ENCODE measurements around the gene JAK3. TPM values are rescaled to one million over a fixed set of nuclear protein-coding genes. Genes with fewer than 3 reads are reported as not detected.
"Not testable (repeated sequence)": the region's sequence is repeated elsewhere in the genome, so short reads cannot be mapped to it uniquely, and the experiment has no call there.

JAK3 gene
- total and polyA plus RNA-seq, 5 donors = 1.6 to 5.3 (median 3.1) TPM

- H3K4me1 ChIP-seq (ENCODE audit: control insufficient read depth, insufficient read depth, low read length) = no peaks in the 10 kb centered on the region
- ATAC-seq = no peak
- H3K9me3 ChIP-seq (ENCODE audit: control insufficient read depth, low read length) = no peaks in the 10 kb centered on the region
- WGBS = 64% methylated on average over 34 of the region's 34 CpGs
- intact Hi-C loops (cut with DNase I) = no loop called here
- DNase-seq = no peak
- H3K27me3 ChIP-seq (ENCODE audit: control insufficient read depth, insufficient read depth) = no peaks in the 10 kb centered on the region
- no peak within 1 kb of the TSS for H3K4me3 ChIP-seq (ENCODE audit: low read length)
- H3K27ac ChIP-seq (ENCODE audit: low read length) = no peak within 1 kb of the TSS
These were observed 26.6 kb downstream of the JAK3 start, which contains the start of gene INSL3 for GRCh38 chr19:17821190-17821589. Gene INSL3, minus strand, starts transcription at chr19:17821519. Its CDS starts 13 bp downstream, at chr19:17821506.

GRCh38 chr19:17817668-17818363, 30.0 kb downstream of the JAK3 start:
- no peaks in the 10 kb centered on the region for H3K4me1 ChIP-seq (ENCODE audit: control insufficient read depth, insufficient read depth, low read length)
- DNase-seq (no peak), ATAC-seq (no peak)
- H3K27ac ChIP-seq (ENCODE audit: low read length) = no peak overlapping the region
- 79% methylated on average over 13 of the region's 13 CpGs for WGBS
- intact Hi-C loops (cut with DNase I) = no loop called here
- H3K4me3 ChIP-seq (ENCODE audit: low read length) = no peak overlapping the region
- H3K27me3 ChIP-seq (ENCODE audit: control insufficient read depth, insufficient read depth) = no peaks in the 10 kb centered on the region
- no peaks in the 10 kb centered on the region for H3K9me3 ChIP-seq (ENCODE audit: control insufficient read depth, low read length)

DNA sequence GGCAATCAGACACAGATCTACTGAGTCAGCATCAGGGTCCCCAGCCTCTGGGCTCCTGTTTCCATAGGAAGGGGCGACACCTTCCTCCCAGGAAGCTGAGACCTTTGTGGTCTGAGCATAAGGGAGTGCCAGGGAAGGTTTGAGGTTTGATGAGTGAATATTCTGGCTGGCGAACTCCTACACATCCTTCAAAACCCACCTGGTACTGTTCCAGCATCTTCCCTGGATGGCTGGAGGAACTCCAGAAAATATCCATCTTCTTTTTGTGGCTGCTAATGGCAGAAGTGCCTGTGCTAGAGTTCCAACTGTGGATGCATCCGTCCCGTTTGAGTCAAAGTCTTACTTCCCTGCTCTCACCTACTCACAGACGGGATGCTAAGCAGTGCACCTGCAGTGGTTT, 35.7 kb downstream of the JAK3 start:
- ATAC-seq = no peak

DNA sequence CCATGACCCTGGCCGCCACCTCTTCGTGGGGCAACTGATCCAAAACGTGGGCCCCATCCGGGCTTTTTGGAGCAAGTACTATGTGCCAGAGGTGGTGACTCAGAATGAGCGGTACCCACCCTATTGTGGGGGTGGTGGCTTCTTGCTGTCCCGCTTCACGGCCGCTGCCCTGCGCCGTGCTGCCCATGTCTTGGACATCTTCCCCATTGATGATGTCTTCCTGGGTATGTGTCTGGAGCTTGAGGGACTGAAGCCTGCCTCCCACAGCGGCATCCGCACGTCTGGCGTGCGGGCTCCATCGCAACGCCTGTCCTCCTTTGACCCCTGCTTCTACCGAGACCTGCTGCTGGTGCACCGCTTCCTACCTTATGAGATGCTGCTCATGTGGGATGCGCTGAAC, 36.1 kb downstream of the JAK3 start:
- H3K9me3 ChIP-seq (ENCODE audit: control insufficient read depth, low read length) = no peaks in the 10 kb centered on the region
- DNase-seq (no peak), ATAC-seq (no peak)
- no peak overlapping the region for H3K27ac ChIP-seq (ENCODE audit: low read length)
- no peaks in the 10 kb centered on the region for H3K27me3 ChIP-seq (ENCODE audit: control insufficient read depth, insufficient read depth)
- H3K4me3 ChIP-seq (ENCODE audit: low read length) = no peak overlapping the region
- WGBS = 87% methylated on average over 20 of the region's 20 CpGs
- intact Hi-C loops (cut with DNase I) = no loop called here
- no peaks in the 10 kb centered on the region for H3K4me1 ChIP-seq (ENCODE audit: control insufficient read depth, insufficient read depth, low read length)

More for the DNA sequence above, 35.7 kb downstream of the JAK3 start:
- intact Hi-C loops (cut with DNase I) = no loop called here
- DNase-seq = no peak
- Histone ChIP-seq H3K27ac (ENCODE audit: low read length) (no peak overlapping the region), H3K9me3 (ENCODE audit: control insufficient read depth, low read length) (no peaks in the 10 kb centered on the region), H3K4me3 (ENCODE audit: low read length) (no peak overlapping the region), H3K27me3 (ENCODE audit: control insufficient read depth, insufficient read depth) (no peaks in the 10 kb centered on the region), H3K4me1 (ENCODE audit: control insufficient read depth, insufficient read depth, low read length) (no peaks in the 10 kb centered on the region)
- WGBS = 76% methylated on average over 5 of the region's 5 CpGs

DNA sequence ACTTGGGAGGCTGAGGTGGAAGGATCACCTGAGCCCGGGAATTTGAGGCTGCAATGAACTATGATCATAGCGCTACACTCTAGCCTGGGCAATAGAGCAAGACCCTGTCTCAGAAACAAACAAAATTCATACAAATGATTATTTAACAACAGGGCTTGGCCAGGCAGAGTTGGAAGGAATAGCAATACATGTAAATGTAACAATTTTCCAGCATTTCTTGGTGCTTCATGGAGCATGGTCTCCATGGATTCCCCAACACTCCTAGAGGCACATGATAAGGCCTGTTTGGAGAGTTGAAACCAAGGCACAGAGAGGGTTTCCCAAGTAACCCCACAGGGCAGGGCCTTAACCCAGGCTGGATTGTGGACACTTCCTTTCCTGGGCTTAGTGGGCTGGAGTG, 36.7 kb downstream of the JAK3 start:
- DNase-seq (no peak), ATAC-seq (no peak)
- no peaks in the 10 kb centered on the region for H3K4me1 ChIP-seq (ENCODE audit: control insufficient read depth, insufficient read depth, low read length)
- H3K9me3 ChIP-seq (ENCODE audit: control insufficient read depth, low read length) = no peaks in the 10 kb centered on the region
- H3K4me3 ChIP-seq (ENCODE audit: low read length) = no peak overlapping the region
- H3K27me3 ChIP-seq (ENCODE audit: control insufficient read depth, insufficient read depth) = no peaks in the 10 kb centered on the region
- intact Hi-C loops (cut with DNase I) = no loop called here
- 94% methylated on average over 2 of the region's 2 CpGs for WGBS
- no peak overlapping the region for H3K27ac ChIP-seq (ENCODE audit: low read length)

DNA sequence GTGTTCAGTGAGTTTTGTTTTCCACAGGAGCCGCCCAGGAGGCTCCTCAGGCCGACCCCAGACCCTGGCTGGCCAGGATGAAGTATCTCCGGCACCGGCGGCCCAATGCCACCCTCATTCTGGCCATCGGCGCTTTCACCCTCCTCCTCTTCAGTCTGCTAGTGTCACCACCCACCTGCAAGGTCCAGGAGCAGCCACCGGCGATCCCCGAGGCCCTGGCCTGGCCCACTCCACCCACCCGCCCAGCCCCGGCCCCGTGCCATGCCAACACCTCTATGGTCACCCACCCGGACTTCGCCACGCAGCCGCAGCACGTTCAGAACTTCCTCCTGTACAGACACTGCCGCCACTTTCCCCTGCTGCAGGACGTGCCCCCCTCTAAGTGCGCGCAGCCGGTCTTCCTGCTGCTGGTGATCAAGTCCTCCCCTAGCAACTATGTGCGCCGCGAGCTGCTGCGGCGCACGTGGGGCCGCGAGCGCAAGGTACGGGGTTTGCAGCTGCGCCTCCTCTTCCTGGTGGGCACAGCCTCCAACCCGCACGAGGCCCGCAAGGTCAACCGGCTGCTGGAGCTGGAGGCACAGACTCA, 40.0 kb downstream of the JAK3 start:
- Histone ChIP-seq H3K27ac (ENCODE audit: low read length) (no peak overlapping the region), H3K27me3 (ENCODE audit: control insufficient read depth, insufficient read depth) (no peaks in the 10 kb centered on the region), H3K4me1 (ENCODE audit: control insufficient read depth, insufficient read depth, low read length) (no peaks in the 10 kb centered on the region), H3K4me3 (ENCODE audit: low read length) (no peak overlapping the region), H3K9me3 (ENCODE audit: control insufficient read depth, low read length) (no peaks in the 10 kb centered on the region)
- intact Hi-C loops (cut with DNase I) = no loop called here
- 46% methylated on average over 38 of the region's 38 CpGs for WGBS
- ATAC-seq (no peak), DNase-seq (no peak)

- ATAC-seq = no peak
- Histone ChIP-seq H3K4me3 (ENCODE audit: low read length) (no peak overlapping the region), H3K27ac (ENCODE audit: low read length) (no peak overlapping the region), H3K4me1 (ENCODE audit: control insufficient read depth, insufficient read depth, low read length) (no peaks in the 10 kb centered on the region), H3K9me3 (ENCODE audit: control insufficient read depth, low read length) (no peaks in the 10 kb centered on the region), H3K27me3 (ENCODE audit: control insufficient read depth, insufficient read depth) (no peaks in the 10 kb centered on the region)
- WGBS = 68% methylated on average over 3 of the region's 3 CpGs
- DNase-seq = no peak
- intact Hi-C loops (cut with DNase I) = no loop called here
These were observed 40.8 kb downstream of the JAK3 start for GRCh38 chr19:17806945-17807344.

- Histone ChIP-seq H3K27ac (ENCODE audit: low read length) (no peak overlapping the region), H3K4me3 (ENCODE audit: low read length) (no peak overlapping the region), H3K9me3 (ENCODE audit: control insufficient read depth, low read length) (no peaks in the 10 kb centered on the region), H3K27me3 (ENCODE audit: control insufficient read depth, insufficient read depth) (no peaks in the 10 kb centered on the region), H3K4me1 (ENCODE audit: control insufficient read depth, insufficient read depth, low read length) (no peaks in the 10 kb centered on the region)
- ATAC-seq (no peak), DNase-seq (no peak)
- intact Hi-C loops (cut with DNase I) = no loop called here
- 86% methylated on average over 4 of the region's 4 CpGs for WGBS
These were observed 42.4 kb downstream of the JAK3 start for GRCh38 chr19:17805427-17805826.

- Histone ChIP-seq H3K9me3 (ENCODE audit: control insufficient read depth, low read length) (no peaks in the 10 kb centered on the region), H3K4me3 (ENCODE audit: low read length) (no peak overlapping the region), H3K27me3 (ENCODE audit: control insufficient read depth, insufficient read depth) (no peaks in the 10 kb centered on the region), H3K27ac (ENCODE audit: low read length) (no peak overlapping the region), H3K4me1 (ENCODE audit: control insufficient read depth, insufficient read depth, low read length) (no peaks in the 10 kb centered on the region)
- intact Hi-C loops (cut with DNase I) = no loop called here
- peak; percentile 29 to 67 (median 58) for DNase-seq
- peak; percentile 29 to 32 for ATAC-seq
- WGBS = 66% methylated on average over 14 of the region's 14 CpGs
These were observed 44.4 kb downstream of the JAK3 start for GRCh38 chr19:17803264-17803896.

- no peak for DNase-seq
These were observed 45.5 kb downstream of the JAK3 start for GRCh38 chr19:17802137-17802858.

GRCh38 chr19:17798599-17798998, 49.2 kb downstream of the JAK3 start:
- intact Hi-C loops (cut with DNase I); H3K4me1 ChIP-seq (ENCODE audit: control insufficient read depth, insufficient read depth, low read length); H3K27ac ChIP-seq (ENCODE audit: low read length); ATAC-seq; H3K4me3 ChIP-seq (ENCODE audit: low read length); H3K9me3 ChIP-seq (ENCODE audit: control insufficient read depth, low read length); DNase-seq; H3K27me3 ChIP-seq (ENCODE audit: control insufficient read depth, insufficient read depth): not testable (repeated sequence)
- 77% methylated on average over 3 of the region's 3 CpGs for WGBS

More at GRCh38 chr19:17802137-17802858, 45.5 kb downstream of the JAK3 start:
- Histone ChIP-seq H3K27ac (ENCODE audit: low read length) (no peak overlapping the region), H3K4me3 (ENCODE audit: low read length) (no peak overlapping the region), H3K4me1 (ENCODE audit: control insufficient read depth, insufficient read depth, low read length) (no peaks in the 10 kb centered on the region), H3K9me3 (ENCODE audit: control insufficient read depth, low read length) (no peaks in the 10 kb centered on the region), H3K27me3 (ENCODE audit: control insufficient read depth, insufficient read depth) (no peaks in the 10 kb centered on the region)
- intact Hi-C loops (cut with DNase I) = no loop called here
- no peak for ATAC-seq
- WGBS = 63% methylated on average over 12 of the region's 12 CpGs
